ENCODE data around the gene ZBTB17. TPM values are rescaled to one million over a fixed set of nuclear protein-coding genes. Genes with fewer than 3 reads are reported as not detected.

Gene ZBTB17
- total and polyA plus RNA-seq, 10 of the 15 experiments (the other 5 are each of a cell fraction or from before 2014, with no cell fraction given), result 0.87 to 59.4 (median 38.7) TPM

DNA sequence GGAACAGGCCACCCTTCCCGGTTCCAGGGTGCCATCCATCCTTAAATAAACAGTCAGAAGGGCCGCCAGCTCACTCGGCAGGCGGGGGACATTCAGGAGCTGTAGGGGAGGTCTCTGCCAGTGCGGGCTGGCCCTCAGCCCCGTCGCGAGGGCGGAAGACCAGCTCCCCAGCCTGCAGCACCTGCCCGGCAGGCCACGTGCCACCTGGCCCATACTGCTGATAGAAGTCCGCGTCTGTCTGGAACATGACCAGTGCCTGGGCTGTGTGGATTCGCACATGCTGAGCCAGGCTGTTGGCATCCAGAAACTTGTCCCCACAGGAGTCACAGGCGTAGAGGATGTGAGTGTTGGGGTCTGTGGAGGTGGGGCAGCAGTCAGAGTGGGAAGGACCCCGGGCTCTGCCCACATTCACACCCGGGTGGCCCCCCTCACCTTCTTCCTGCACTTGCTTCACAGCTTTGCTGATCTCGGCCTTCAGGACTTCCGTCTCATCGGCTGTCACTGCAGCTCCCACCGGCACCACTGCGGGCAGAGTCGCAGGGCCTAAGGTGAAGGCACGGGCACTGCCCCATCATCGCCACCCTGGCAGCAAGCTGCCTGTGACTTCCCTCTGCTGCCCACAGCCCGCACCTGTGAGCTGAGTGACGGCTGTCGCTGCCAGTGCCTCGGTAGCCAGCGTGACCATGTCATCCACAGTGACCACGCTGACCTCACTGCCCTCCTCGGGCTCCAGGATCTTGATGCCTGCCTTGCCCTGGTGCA lies 33.8 kb downstream of the ZBTB17 start:
- intact Hi-C loops (cut with micrococcal nuclease; ENCODE audit: unreplicated experiment) (loop anchor here (10.0 kb wide), 1 partner anchor 113 kb away; no protein-coding TSS in a partner anchor), in situ Hi-C loops (cut with MboI) (no loop called here)
- H3K4me2 ChIP-seq (ENCODE audit: control insufficient read depth, insufficient read depth), result no peak overlapping the region
- FAIRE-seq, result no peak
- ChIA-PET RAD21 (ENCODE audit: unreplicated experiment) (no interaction called here), CTCF (no interaction called here), POLR2A (no interaction called here), SMC1A (ENCODE audit: uncharacterized antibody, unreplicated experiment) (interaction anchor here (0.5 kb wide), 1 partner anchor 36 kb away, joined by 3 read pairs; no protein-coding TSS in a partner anchor)
- H3K4me3 ChIP-seq, result no peak overlapping the region
- H3K27me3 ChIP-seq (replicated peaks in 1 of 2; ENCODE audit: control insufficient read depth in 2 of 2, insufficient read depth in 2 of 2, low read length in 1 of 2), result no peaks in the 10 kb centered on the region
- no peak for ATAC-seq
- BruUV-seq (replicated peaks), result no TSS peak
- no peaks in the 10 kb centered on the region for H3K9me3 ChIP-seq (replicated peaks; ENCODE audit: control insufficient read depth, insufficient read depth, low read length)
- no peak overlapping the region for H3K9ac ChIP-seq (ENCODE audit: control insufficient read depth, insufficient read depth, low read length)
- H3K4me1 ChIP-seq (ENCODE audit: control insufficient read depth, insufficient read depth, low read length), result no peaks in the 10 kb centered on the region
- no peak for DNase-seq (ENCODE audit: low read depth, low spot score)
- H3K79me2 ChIP-seq (ENCODE audit: control insufficient read depth, insufficient read depth, low read length), result no peaks in the 10 kb centered on the region; the same call in 1 of the 2 replicates
- H3K36me3 ChIP-seq (ENCODE audit: control insufficient read depth in 2 of 2, insufficient read depth in 2 of 2, low read length in 1 of 2), result peaks cover 8 to 74% of the 10 kb centered on the region in 2 experiments
- 96% methylated on average over 32 of the region's 32 CpGs for WGBS (ENCODE audit: insufficient coverage, insufficient replicate concordance, low lambda C conversion rate, missing lambda C conversion rate)
- H4K20me1 ChIP-seq (ENCODE audit: control insufficient read depth, insufficient read depth), result no peaks in the 10 kb centered on the region
- H3K27ac ChIP-seq (ENCODE audit: control insufficient read depth, insufficient read depth), result no peak overlapping the region
- H2AFZ ChIP-seq (ENCODE audit: control insufficient read depth, low read depth, low read length), result no peak overlapping the region
- TF ChIP-seq, protein P1, sequence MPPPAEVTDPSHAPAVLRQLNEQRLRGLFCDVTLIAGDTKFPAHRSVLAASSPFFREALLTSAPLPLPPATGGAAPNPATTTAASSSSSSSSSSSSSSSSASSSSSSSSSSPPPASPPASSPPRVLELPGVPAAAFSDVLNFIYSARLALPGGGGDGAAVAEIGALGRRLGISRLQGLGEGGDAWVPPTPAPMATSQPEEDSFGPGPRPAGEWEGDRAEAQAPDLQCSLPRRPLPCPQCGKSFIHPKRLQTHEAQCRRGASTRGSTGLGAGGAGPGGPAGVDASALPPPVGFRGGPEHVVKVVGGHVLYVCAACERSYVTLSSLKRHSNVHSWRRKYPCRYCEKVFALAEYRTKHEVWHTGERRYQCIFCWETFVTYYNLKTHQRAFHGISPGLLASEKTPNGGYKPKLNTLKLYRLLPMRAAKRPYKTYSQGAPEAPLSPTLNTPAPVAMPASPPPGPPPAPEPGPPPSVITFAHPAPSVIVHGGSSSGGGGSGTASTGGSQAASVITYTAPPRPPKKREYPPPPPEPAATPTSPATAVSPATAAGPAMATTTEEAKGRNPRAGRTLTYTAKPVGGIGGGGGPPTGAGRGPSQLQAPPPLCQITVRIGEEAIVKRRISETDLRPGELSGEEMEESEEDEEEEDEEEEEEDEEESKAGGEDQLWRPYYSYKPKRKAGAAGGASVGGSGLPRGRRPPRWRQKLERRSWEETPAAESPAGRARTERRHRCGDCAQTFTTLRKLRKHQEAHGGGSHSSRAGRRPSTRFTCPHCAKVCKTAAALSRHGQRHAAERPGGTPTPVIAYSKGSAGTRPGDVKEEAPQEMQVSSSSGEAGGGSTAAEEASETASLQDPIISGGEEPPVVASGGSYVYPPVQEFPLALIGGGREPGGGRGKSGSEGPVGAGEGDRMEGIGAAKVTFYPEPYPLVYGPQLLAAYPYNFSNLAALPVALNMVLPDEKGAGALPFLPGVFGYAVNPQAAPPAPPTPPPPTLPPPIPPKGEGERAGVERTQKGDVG (CRISPR knock-in tag; IDR thresholded peaks at IDR 0.05), result no peak
- no peak for TF ChIP-seq MYC (IDR thresholded peaks at IDR 0.05; ENCODE audit: insufficient read depth, insufficient read length, insufficient replicate concordance, low read length, severe bottlenecking)
- no peak for TF ChIP-seq JUND (IDR thresholded peaks at IDR 0.05; ENCODE audit: low read depth, low read length)
- 0 out of 2 replicates have a peak, but pooled peaks have one; percentile 1 for TF ChIP-seq POLR2AphosphoS5 (IDR thresholded peaks at IDR 0.05; ENCODE audit: low read length)
- TF ChIP-seq, protein P2, sequence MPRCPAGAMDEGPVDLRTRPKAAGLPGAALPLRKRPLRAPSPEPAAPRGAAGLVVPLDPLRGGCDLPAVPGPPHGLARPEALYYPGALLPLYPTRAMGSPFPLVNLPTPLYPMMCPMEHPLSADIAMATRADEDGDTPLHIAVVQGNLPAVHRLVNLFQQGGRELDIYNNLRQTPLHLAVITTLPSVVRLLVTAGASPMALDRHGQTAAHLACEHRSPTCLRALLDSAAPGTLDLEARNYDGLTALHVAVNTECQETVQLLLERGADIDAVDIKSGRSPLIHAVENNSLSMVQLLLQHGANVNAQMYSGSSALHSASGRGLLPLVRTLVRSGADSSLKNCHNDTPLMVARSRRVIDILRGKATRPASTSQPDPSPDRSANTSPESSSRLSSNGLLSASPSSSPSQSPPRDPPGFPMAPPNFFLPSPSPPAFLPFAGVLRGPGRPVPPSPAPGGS (IDR thresholded peaks at IDR 0.05; ENCODE audit: borderline replicate concordance, insufficient read depth, low read depth, low read length, poor library complexity, severe bottlenecking), result peak; percentile 26
- TF ChIP-seq POLR2A (IDR thresholded peaks at IDR 0.05; ENCODE audit: low read depth, low read length), result peak; percentile 18
